H1 (cell line): ENCODE data around the gene TM4SF20. TPM values are rescaled to one million over a fixed set of nuclear protein-coding genes. Genes with fewer than 3 reads are reported as not detected.
A peak's percentile ranks its signal among the peaks of the same experiment; 100 is the strongest.

ENCODE experiments used
- CTCF ChIA-PET: fragments of 300-600 bp; sonication (Branson Sonifier 250); formaldehyde crosslinking; loops from one replicate; lab custom pipeline; 2021; ENCODE audit not compliant: partially characterized antibody; lab: Charles Lee
- POLR2A ChIA-PET: fragments of 300-600 bp; sonication (Branson Sonifier 250); formaldehyde crosslinking; loops from one replicate; lab custom pipeline; 2021; ENCODE audit warnings: inconsistent platforms; ENCODE audit not compliant: partially characterized antibody; lab: Charles Lee
- DNase-seq, 2 experiments: peaks; one replicate each; pipeline versions ENCODE4 v3.0.0 to v3.0.0-alpha.2; 2010 to 2022; ENCODE audit warnings: low spot score in 2 of 2, low read depth in 1 of 2, mixed read lengths in 1 of 2
- FAIRE-seq: peaks from 2 replicates; lab custom pipeline; 2011; peaks lifted over from hg19 to GRCh38; lab: Jason Lieb, UNC
- H2AFZ ChIP-seq: 2 replicates; pipeline ENCODE4 v1.8.1; 2012; ENCODE audit warnings: low read length, inconsistent platforms
- H2AK5ac ChIP-seq: 2 replicates; pipeline ENCODE4 v1.6.1; 2013; ENCODE audit warnings: low read depth, low read length
- H2BK120ac ChIP-seq: replicated peaks from 2 replicates; pipeline ENCODE3; 2013; ENCODE audit warnings: low read depth, low read length, inconsistent platforms
- H2BK12ac ChIP-seq: 2 replicates; pipeline ENCODE4 v1.6.1; 2013; ENCODE audit warnings: low read depth, low read length
- H2BK15ac ChIP-seq: 2 replicates; pipeline ENCODE4 v1.6.1; 2013; ENCODE audit warnings: low read length
- H2BK20ac ChIP-seq: 2 replicates; pipeline ENCODE4 v1.6.1; 2013; ENCODE audit warnings: low read length
- H2BK5ac ChIP-seq: 2 replicates; pipeline ENCODE4 v1.6.1; 2013; ENCODE audit warnings: low read depth, low read length
- H3K14ac ChIP-seq: 2 replicates; pipeline ENCODE4 v1.6.1; 2013; ENCODE audit warnings: inconsistent platforms; ENCODE audit not compliant: insufficient read length
- H3K18ac ChIP-seq: 2 replicates; pipeline ENCODE4 v1.6.1; 2013; ENCODE audit warnings: low read length; ENCODE audit errors: extremely low read depth
- H3K23ac ChIP-seq: 2 replicates; pipeline ENCODE4 v1.6.1; 2013; ENCODE audit warnings: inconsistent platforms; ENCODE audit not compliant: insufficient read length
- H3K23me2 ChIP-seq: 2 replicates; pipeline ENCODE4 v1.6.1; 2013; ENCODE audit warnings: low read depth, low read length
- H3K27ac ChIP-seq: 2 replicates; pipeline ENCODE4 v1.6.1; 2011; ENCODE audit warnings: low read depth, low read length, inconsistent platforms
- H3K27me3 ChIP-seq, 4 experiments: replicated peaks in 1 of 4; 1 replicate in 1 of 4; 2 replicates in 3 of 4; pipeline versions ENCODE4 v1.6.1 to v1.8.1; 2011 to 2013; ENCODE audit warnings: low read length in 3 of 4, mild to moderate bottlenecking in 3 of 4, inconsistent platforms in 2 of 4, mixed read lengths in 2 of 4, moderate library complexity in 1 of 4; ENCODE audit not compliant: control insufficient read depth in 3 of 4, insufficient read depth in 3 of 4; ENCODE audit errors: extremely low read depth in 1 of 4
- H3K36me3 ChIP-seq, 4 experiments: 2 replicates each; pipeline versions ENCODE4 v1.6.1 to v1.8.1; 2011 to 2013; ENCODE audit warnings: mild to moderate bottlenecking in 4 of 4, low read length in 3 of 4, moderate library complexity in 2 of 4, control low read depth in 1 of 4, inconsistent platforms in 1 of 4; ENCODE audit not compliant: insufficient read depth in 4 of 4, control insufficient read depth in 2 of 4
- H3K4ac ChIP-seq: replicated peaks from 2 replicates; pipeline ENCODE3; 2013; ENCODE audit warnings: low read length, low read depth, mixed read lengths, inconsistent platforms; ENCODE audit not compliant: insufficient read length
- H3K4me1 ChIP-seq, 4 experiments: replicated peaks in 1 of 4; 1 replicate in 1 of 4; 2 replicates in 3 of 4; pipeline versions ENCODE4 v1.6.1 to v1.8.1; 2011 to 2013; ENCODE audit warnings: low read length in 3 of 4, inconsistent platforms in 2 of 4, mixed read lengths in 1 of 4; ENCODE audit not compliant: insufficient read depth in 4 of 4, control insufficient read depth in 3 of 4
- H3K4me2 ChIP-seq, 2 experiments: 2 replicates each; pipeline versions ENCODE4 v1.6.1 to v1.8.1; 2011 to 2013; ENCODE audit warnings: low read depth in 2 of 2, low read length in 2 of 2, control low read depth in 1 of 2, inconsistent platforms in 1 of 2, mild to moderate bottlenecking in 1 of 2; ENCODE audit not compliant: insufficient read depth in 1 of 2
- H3K4me3 ChIP-seq, 4 experiments: fragments of 200-600, 300-600 bp in 1 of 4; sonication (generic), shearing (Covaris generic), sonication (Bioruptor Twin) in 1 of 4; 2 replicates each; pipeline versions ENCODE4 v1.5.1 to v1.8.1; 2011 to 2016; ENCODE audit warnings: low read length in 4 of 4, low read depth in 3 of 4, control low read depth in 2 of 4, inconsistent platforms in 2 of 4, mild to moderate bottlenecking in 2 of 4, mixed read lengths in 1 of 4, moderate library complexity in 1 of 4; ENCODE audit not compliant: insufficient read depth in 2 of 4; ENCODE audit errors: extremely low read depth in 1 of 4
- H3K56ac ChIP-seq: replicated peaks from 2 replicates; pipeline ENCODE3; 2013; ENCODE audit warnings: low read depth, mild to moderate bottlenecking, mixed read lengths, low read length, inconsistent platforms; ENCODE audit not compliant: insufficient read length
- H3K79me1 ChIP-seq: 2 replicates; pipeline ENCODE4 v1.6.1; 2013; ENCODE audit warnings: low read depth, low read length, control low read depth
- H3K79me2 ChIP-seq, 2 experiments: 2 replicates each; pipeline versions ENCODE4 v1.6.1 to v1.8.1; 2012 to 2013; ENCODE audit warnings: low read length in 2 of 2, mild to moderate bottlenecking in 2 of 2, inconsistent platforms in 1 of 2; ENCODE audit not compliant: insufficient read depth in 2 of 2, control insufficient read depth in 1 of 2
- H3K9ac ChIP-seq, 4 experiments: replicated peaks in 1 of 4; 1 replicate in 1 of 4; 2 replicates in 3 of 4; pipeline versions ENCODE4 v1.6.1 to v1.8.1; 2011 to 2013; ENCODE audit warnings: low read depth in 3 of 4, low read length in 3 of 4, control low read depth in 2 of 4, mild to moderate bottlenecking in 2 of 4, moderate library complexity in 2 of 4, inconsistent platforms in 1 of 4; ENCODE audit errors: extremely low read depth in 1 of 4
- H3K9me3 ChIP-seq, 2 experiments: 2 replicates each; pipeline versions ENCODE4 v1.6.1 to v1.8.1; 2012 to 2013; ENCODE audit warnings: mild to moderate bottlenecking in 2 of 2, moderate library complexity in 2 of 2, control low read depth in 1 of 2, inconsistent platforms in 1 of 2, low read depth in 1 of 2, low read length in 1 of 2, mixed read lengths in 1 of 2; ENCODE audit not compliant: insufficient read depth in 2 of 2
- H4K20me1 ChIP-seq, 2 experiments: replicated peaks in 1 of 2; 2 replicates each; pipeline versions ENCODE3 to v1.8.1; 2011 to 2013; ENCODE audit warnings: inconsistent platforms in 2 of 2, low read length in 2 of 2, mild to moderate bottlenecking in 1 of 2; ENCODE audit not compliant: insufficient read depth in 2 of 2, control insufficient read depth in 1 of 2
- H4K5ac ChIP-seq: 2 replicates; pipeline ENCODE4 v1.6.1; 2013; ENCODE audit warnings: low read length, low read depth, mixed read lengths, inconsistent platforms; ENCODE audit not compliant: insufficient read length
- H4K8ac ChIP-seq: 2 replicates; pipeline ENCODE4 v1.8.0; 2013; ENCODE audit warnings: mild to moderate bottlenecking, moderate library complexity, low read length, inconsistent platforms; ENCODE audit not compliant: insufficient read depth; ENCODE audit errors: extremely low read depth
- H4K91ac ChIP-seq: replicated peaks from 2 replicates; pipeline ENCODE3; 2013; ENCODE audit warnings: low read length, mixed read lengths, inconsistent platforms; ENCODE audit not compliant: insufficient read length
- CBX5 ChIP-seq: fragments of 300-800, 300-1000 bp; sonication (generic); IDR thresholded peaks from 2 replicates; pipeline ENCODE4 v1.7.1; 2016; ENCODE audit warnings: antibody characterized with exemption, low read length, low read depth
- CTCF ChIP-seq, 3 experiments: IDR thresholded peaks; 1 replicate in 2 of 3; 2 replicates in 1 of 3; pipeline versions ENCODE4 v1.5.1 to v1.6.1; 2011; ENCODE audit warnings: low read length in 3 of 3, mild to moderate bottlenecking in 3 of 3, inconsistent platforms in 2 of 3, low read depth in 1 of 3, moderate library complexity in 1 of 3; ENCODE audit not compliant: insufficient read depth in 1 of 3; ENCODE audit errors: control extremely low read depth in 1 of 3
- RAD21 ChIP-seq, 2 experiments: IDR thresholded peaks in 1 of 2; conservative IDR thresholded peaks in 1 of 2; 2 replicates each; pipeline ENCODE4 v1.6.1; 2011; ENCODE audit warnings: low read depth in 2 of 2, low read length in 2 of 2, improper control_type of control experiment in 1 of 2, inconsistent platforms in 1 of 2, mild to moderate bottlenecking in 1 of 2, moderate library complexity in 1 of 2
- WGBS, 2 experiments: shearing (Covaris generic) in 1 of 2; methylation state at CpG; one replicate each; pipeline versions ENCODE4 v1.1.6 to v1.1.7; 2013 to 2015; ENCODE audit warnings: low lambda C conversion rate in 2 of 2, mixed read lengths in 2 of 2, inconsistent platforms in 1 of 2, low coverage in 1 of 2, missing lambda C conversion rate in 1 of 2; ENCODE audit not compliant: insufficient replicate concordance in 2 of 2, insufficient coverage in 1 of 2, insufficient read length in 1 of 2; ENCODE audit errors: extremely low coverage in 1 of 2, missing lambda C conversion rate in 1 of 2; 5-methylcytosine and 5-hydroxymethylcytosine counted together
- polyA plus RNA-seq, 7 experiments: library from polyadenylated mRNA; depleted of rRNA in 3 of 7; stranded (reverse) in 5 of 7; unstranded in 2 of 7; fragments of >200 nt in 5 of 7; fragments of 200-250 nt in 2 of 7; gene quantifications; 1 replicate in 5 of 7; 2 replicates in 1 of 7; 4 replicates in 1 of 7; pipeline versions ENCODE4 v1.2.1 to v1.2.3, GENCODE V29; 2011 to 2013; ENCODE audit warnings: missing spikeins in 2 of 7, mixed read lengths in 2 of 7
- total RNA-seq: library from RNA; stranded (reverse); fragmentation: NEBNext Ultra II Directional; extraction: Animal tissue kit (Norgen Biotek cat#: 25700); gene quantifications from 2 replicates; pipeline ENCODE4 v1.2.1, GENCODE V29; 2021

TM4SF20 gene
- total and polyA plus RNA-seq, 2 of the 8 experiments (the other 6 are each of a cell fraction or from before 2014, with no cell fraction given) = not detected

GRCh38 chr2:227363756-227364155 is 15.3 kb downstream of the TM4SF20 start:
- no peaks in the 10 kb centered on the region for H3K4me1 ChIP-seq
- H4K20me1 ChIP-seq = peaks cover 0 to 2% of the 10 kb centered on the region in 2 experiments
- no peaks in the 10 kb centered on the region for H3K79me1 ChIP-seq
- H3K9me3 ChIP-seq = no peaks in the 10 kb centered on the region
- no peak overlapping the region for H3K18ac ChIP-seq
- H3K79me2 ChIP-seq = no peaks in the 10 kb centered on the region
- no peak overlapping the region for H2BK120ac ChIP-seq
- TF ChIP-seq RAD21 (IDR thresholded peaks at IDR 0.05 in 1 of 2, conservative IDR thresholded peaks at IDR 0.05 in 1 of 2; ENCODE audit: low read depth in 2 of 2, low read length in 2 of 2) = peak; percentile 60 to 62
- peak; percentile 2 to 54 (median 35) for TF ChIP-seq CTCF (IDR thresholded peaks at IDR 0.05; ENCODE audit: control extremely low read depth in 1 of 3, insufficient read depth in 1 of 3, low read depth in 1 of 3, low read length in 3 of 3)
- no peak for TF ChIP-seq CBX5
- POLR2A ChIA-PET = no interaction called here
- no peak overlapping the region for H2BK15ac ChIP-seq
- H3K23me2 ChIP-seq = no peaks in the 10 kb centered on the region
- H3K27ac ChIP-seq = no peak overlapping the region
- no peak overlapping the region for H2BK20ac ChIP-seq
- H2BK5ac ChIP-seq = no peak overlapping the region
- H3K14ac ChIP-seq = no peak overlapping the region
- peaks cover 0 to 7% (median 3%) of the 10 kb centered on the region in 4 experiments; a peak in 2 of 8 replicates for H3K36me3 ChIP-seq
- H2BK12ac ChIP-seq = no peak overlapping the region
- no peak overlapping the region for H4K8ac ChIP-seq
- H3K27me3 ChIP-seq = no peaks in the 10 kb centered on the region
- no peak overlapping the region for H2AK5ac ChIP-seq
- H3K4me2 ChIP-seq = no peak overlapping the region
- no peak overlapping the region for H3K4ac ChIP-seq
- no peak overlapping the region for H3K56ac ChIP-seq
- 89% methylated on average over 6 of the region's 6 CpGs; no CpG with 5 or more reads in 1 of the 2 experiments for WGBS, 2 experiments
- H4K91ac ChIP-seq = no peak overlapping the region
- CTCF ChIA-PET = interaction anchor here (1.0 to 1.1 kb wide), 2 partner anchors 12 to 16 kb away, joined by 4 read pairs; partner anchors contain the start of gene TM4SF20
- H4K5ac ChIP-seq = no peak overlapping the region
- FAIRE-seq = peak; percentile 48
- no peak for DNase-seq
- H3K23ac ChIP-seq = no peak overlapping the region
- no peak overlapping the region for H3K9ac ChIP-seq
- no peak overlapping the region for H3K4me3 ChIP-seq
- no peak overlapping the region for H2AFZ ChIP-seq
